ENCODE measurements around the gene DPYSL5.
A peak's percentile ranks its signal among the peaks of the same experiment; 100 is the strongest.

The DPYSL5 gene

DNA sequence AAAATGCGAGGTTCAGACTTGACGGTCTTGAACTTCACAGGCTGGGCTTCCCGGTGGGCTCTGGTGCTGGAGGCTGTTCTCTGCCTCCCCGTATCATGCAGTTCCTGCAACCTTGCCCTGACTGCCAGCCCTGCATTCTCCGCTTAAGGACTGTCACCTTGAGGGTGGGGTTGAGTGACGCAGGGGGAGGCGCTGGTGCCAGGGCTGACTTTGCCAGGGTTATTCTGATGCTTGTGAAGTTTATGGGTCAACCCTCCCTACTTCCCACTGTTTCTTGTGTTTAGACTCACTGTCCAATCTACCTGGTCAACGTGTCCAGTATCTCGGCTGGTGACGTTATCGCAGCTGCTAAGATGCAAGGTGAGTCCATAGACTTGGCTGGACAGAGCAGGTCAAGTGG, 85.0 kb downstream of the DPYSL5 start:
- DNase-seq (ENCODE audit: low spot score) = no peak

DNA sequence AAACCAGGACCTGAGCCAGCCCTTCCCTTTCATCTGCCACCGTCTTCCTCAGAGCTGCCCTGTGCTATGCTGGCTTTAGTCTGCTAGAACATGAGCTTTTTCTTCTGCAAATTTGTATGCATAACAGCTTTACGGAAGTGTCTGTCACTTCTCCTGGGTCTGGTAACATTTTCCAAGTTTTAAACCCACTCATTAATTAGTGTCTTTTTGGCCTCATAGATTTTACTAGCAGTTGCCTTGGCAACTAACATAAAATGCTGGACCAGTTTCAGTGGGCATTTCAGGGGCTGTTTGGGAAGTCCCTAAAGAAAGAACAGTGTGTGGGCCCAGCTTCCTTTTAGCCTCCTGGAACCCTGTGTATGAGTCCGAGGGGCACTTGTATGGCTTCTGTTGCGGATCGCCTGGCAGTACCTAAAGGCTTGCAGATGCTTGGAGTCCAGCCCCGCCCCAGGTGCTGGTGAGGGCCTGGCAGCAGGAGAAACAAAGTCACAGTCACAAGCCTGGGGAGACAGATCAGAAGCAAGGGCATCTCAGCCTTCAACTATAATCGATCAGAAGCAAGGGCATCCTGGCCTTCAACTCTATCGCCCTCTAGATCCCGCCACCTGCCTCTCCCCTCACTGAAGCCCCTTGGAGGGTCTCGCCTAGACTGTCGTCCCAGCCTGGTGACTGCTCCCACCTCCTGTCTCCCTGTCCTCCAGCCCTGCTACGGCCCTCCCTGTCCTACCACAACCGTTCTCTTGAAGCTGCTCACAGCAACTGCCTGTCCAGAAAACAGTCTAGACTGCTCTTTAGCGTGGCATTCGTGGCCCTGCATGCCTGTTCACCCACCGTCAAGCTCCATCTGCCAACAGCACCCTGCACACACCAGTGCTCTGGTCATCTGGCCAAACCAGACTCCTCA, 85.8 kb downstream of the DPYSL5 start:
- DNase-seq (ENCODE audit: low spot score) = peak; percentile 58

DNA sequence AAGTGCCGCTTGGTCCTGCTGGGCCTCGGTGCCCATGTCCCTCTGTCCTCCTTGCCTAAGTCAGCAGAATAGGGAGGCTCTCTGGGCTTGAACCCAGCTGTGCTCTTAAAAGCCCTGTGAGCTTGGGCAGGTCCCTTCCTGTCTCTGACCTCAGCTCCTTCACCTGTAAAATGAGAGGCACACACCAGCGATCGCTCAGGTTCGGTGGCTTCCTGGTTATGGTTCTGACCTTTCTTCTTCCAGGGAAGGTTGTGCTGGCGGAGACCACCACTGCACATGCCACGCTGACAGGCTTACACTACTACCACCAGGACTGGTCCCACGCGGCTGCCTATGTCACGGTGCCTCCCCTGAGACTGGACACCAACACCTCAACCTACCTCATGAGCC, 86.4 kb downstream of the DPYSL5 start:
- no peak for DNase-seq (ENCODE audit: low spot score)

DNA sequence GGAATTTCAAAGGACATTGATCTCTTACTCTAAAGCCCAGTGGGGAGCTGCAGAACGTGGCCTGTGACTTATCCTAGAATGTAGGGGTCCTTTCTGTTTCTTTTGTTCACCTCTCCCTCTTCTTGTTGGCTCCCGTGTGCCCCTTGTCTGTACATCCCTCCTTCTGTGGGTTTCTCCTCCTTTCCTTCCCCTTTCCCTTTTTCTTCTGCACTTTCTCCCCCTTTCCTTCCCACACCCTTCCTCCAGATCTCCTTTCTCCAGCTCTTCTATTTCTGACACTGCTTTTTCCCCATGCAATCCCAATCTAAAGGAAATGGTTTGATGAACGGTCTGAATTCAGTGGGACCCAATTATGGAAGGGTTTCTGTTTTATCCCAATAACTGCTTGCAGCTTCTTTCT, 87.1 kb downstream of the DPYSL5 start:
- DNase-seq (ENCODE audit: low spot score) = no peak

DNA sequence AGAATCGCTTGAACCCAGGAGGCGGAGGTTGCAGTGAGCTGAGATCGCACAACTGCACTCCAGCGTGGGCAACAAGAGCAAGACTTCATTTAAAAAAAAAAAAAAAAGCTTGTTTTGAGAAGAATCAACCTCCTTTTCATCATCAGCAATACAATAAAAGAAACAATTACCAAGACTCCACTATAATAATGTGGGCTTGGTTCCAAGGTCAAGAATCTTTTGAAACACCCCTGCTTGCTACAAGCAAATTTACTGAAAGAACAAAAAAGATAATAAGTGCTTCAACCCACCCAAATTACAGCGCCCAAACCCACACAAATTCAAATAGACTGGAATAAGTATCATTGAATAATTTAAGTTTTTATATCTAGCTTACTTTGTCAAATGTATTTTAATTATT, 88.9 kb downstream of the DPYSL5 start:
- DNase-seq (ENCODE audit: low spot score) = no peak

DNA sequence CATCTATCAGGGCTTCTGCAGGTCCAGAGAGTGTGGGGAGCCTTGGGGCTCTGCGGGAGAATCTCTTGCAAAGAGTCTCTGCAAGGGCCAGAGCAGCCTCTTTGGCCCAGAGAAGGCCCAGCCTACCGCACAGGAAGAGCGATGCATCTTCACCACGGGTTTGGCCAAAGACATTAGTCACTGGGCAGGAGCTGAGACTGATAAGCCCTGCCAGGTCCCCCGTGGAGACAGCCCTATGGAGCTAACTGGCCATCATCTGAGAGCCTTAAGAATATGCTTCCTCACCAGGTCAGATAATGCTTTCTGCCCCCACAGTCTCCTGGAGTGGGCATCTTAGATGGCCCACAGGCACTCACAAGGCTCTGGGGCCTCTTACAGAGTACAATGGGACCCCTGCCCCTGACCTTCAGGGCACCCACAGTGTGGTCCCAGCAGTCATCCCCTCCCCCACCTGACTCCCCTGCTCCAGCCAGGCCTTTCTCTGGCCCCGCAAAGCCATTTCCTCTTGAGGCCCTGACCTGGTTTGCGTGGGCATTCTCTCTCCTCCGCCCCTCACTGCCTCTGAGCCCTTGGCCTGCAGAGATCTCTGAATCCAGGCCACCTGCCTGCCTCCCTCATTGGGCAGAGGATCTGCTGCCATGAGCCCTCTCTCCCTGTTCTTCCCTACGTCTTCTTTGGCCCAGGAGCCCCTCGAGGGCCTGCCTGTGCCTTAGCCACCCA, 90.6 kb downstream of the DPYSL5 start:
- DNase-seq (ENCODE audit: low spot score) = no peak

DNA sequence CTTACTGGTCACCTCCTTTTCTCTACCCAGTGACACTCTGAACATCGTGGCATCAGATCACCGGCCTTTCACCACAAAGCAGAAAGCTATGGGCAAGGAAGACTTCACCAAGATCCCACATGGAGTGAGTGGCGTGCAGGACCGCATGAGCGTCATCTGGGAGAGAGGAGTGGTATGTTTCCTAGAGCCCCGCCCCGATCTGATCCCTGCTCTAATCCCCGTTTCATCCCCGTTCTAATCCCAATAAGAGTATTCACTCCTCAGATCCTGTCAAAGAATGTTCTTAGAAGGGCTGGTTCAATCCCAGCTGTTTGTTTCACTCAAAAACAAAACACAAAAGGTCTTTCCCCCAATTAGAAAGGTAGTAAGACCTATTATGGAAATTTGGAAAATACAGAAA, 92.1 kb downstream of the DPYSL5 start:
- no peak for DNase-seq (ENCODE audit: low spot score)

DNA sequence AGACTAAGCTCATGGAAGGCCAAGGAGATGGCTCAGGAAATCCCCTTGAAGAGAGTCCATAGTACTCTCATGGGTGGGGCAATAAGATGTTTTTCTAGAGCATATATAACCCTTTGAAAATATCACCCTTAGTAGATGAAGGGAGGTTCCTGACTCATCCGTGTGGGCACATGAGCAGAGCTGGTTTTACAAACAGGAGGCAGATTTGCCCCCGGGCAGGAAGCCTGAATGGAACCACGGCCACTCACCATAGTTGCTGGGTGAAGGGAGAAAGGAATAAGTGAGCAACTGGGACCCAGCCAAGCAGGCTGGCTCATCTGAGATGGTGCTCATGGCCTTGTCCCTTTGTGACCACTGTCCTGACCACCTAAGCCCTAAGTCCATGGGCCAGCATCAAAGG, 93.6 kb downstream of the DPYSL5 start:
- DNase-seq (ENCODE audit: low spot score) = no peak

DNA sequence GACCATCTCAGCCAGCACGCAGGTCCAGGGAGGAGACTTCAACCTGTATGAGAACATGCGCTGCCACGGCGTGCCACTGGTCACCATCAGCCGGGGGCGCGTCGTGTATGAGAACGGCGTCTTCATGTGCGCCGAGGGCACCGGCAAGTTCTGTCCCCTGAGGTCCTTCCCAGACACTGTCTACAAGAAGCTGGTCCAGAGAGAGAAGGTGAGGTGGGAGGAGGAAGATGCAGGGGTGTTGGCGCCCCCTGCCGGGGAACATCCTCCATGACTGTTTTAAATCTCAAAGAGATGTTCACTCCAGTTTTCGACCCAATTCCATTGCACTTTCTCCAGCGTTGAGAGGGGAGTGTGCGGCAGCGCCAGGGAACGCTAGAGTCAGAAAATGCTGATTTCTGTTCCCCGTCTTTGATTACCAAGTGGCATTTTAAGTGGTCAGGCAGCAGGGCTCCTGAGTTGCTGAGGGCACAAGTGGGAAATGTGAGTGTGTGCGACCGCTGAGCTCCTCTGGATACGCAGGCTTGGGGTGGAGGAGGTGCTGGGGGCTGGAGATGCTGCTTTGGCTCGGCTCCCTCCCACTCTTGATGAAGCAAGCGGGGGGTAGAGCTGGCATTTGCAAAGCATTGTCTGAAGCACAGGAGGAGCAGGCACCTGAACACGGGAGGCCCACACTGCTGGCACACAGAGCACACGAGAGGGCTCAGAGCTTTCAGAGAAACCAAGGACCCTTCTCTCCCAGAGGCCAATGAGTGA, 94.8 kb downstream of the DPYSL5 start:
- DNase-seq (ENCODE audit: low spot score) = peak; percentile 81

DNA sequence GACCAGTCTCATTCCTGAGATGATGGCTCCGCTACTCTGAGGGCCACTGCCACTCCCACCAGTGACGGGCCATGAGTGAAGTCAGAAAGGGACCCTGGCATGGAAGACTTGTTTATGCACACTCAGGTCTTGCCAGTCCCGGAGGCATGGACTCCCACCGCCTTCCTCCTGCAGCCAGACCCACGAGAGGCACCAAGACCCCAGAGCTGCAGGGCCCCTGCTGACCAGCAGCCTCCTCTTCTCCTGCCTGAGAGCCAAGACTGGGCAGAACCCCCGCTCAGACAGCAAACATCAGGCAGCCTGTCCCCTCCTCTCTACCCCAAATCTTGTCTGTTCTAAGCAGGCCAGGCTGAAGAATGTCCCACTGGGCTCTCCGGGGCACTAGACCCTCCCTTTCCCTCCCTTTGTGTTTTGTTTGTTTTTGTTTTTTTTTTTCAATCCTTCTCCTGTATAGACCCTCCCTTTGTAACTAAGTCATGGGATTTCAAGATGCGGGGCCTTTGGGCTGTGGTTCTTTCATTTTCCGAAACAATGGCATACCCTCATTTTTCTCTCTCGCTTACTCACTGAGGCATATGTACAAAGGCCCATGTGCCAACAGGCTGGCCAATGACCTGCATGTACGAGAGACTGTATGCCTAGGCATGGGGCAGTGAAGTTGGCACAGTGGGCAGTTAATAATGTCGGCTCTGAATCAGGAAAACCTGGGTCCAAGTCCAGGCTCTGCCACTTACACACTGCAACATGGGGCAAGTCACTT, 98.2 kb downstream of the DPYSL5 start:
- DNase-seq (ENCODE audit: low spot score) = peak; percentile 58

DNA sequence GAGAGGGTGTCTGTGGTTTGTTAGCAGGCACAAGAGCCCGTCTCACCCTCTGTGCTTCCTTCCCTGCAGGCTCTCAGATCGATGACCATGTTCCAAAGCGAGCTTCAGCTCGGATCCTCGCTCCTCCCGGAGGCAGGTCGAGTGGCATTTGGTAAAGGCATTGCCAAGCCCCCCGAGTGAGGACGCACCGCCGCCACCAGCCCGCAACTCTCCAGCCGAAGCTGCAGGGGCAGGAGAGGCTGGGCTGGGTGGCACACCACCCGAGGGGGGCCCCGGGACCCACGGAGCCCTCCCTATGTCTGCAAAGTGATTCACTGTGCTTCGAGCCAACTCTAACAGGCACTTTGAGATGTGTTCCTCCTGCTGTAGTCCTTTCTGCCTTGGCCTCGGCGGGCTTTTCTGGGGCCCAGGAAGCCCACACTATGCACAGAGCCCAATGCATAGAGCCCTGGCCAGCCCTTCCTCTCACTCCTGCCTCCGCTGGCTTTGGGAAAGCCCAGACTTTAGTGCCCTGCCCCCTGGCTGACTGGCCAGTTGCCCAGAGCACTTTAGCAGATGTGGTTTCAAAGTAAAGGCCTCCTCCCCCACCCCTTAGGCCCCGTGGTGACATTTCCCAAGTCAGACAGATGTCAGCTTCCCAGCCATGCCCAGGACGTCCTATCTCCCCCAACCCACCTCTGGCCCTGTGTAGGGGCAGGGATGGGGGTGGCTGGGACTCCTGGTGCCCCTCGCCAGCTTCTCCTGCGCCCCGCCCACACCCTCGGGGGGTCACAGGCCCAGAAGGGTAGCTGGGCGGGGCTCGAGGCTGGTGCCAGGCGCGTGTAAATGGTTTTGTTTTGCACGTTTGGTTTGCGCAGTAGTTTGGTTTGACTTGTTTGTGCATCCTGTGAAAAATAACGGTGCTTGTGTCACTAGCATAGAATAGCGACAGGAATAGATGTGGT, 99.2 kb downstream of the DPYSL5 start:
- DNase-seq (ENCODE audit: low spot score) = peak; percentile 32

DNA sequence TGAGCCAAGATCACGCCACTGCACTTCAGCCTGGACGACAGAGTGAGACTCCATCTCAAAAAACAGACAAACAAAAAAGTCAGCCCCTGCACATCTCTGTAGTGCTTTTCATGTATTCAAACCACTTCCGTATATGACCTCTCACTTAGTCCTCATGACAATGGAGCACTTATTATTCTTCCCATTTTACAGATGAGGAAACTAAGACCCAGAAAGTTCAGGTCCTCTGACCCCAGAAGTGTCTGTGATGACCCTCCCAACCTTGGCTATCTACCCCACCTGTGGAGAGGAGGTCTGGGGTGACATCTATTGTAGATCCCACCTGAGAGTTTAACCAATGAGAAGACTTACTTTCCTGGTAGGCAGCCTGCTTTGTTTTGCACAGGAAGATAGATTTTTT, 100.9 kb downstream of the DPYSL5 start:
- DNase-seq (ENCODE audit: low spot score) = no peak

DNA sequence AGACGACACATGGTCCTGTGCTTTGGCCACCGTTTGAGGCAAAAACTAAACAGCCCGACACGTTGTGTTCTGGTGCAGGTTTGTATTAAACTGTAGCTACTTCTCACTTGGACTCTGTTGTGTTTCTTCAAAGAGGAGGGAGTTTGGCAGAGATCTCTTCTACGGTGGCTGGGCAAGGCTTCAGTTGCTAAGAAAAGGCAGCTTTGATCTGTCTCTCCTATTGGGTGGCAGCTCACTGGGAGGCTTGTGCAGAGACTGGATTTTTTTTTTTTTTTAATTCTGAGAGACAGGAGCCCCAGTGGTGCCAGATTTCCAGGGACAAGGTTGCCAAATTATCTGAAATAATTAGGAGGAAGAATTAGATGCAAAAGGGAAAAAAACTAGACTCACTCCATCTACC, 102.3 kb downstream of the DPYSL5 start:
- no peak for DNase-seq (ENCODE audit: low spot score)

DNA sequence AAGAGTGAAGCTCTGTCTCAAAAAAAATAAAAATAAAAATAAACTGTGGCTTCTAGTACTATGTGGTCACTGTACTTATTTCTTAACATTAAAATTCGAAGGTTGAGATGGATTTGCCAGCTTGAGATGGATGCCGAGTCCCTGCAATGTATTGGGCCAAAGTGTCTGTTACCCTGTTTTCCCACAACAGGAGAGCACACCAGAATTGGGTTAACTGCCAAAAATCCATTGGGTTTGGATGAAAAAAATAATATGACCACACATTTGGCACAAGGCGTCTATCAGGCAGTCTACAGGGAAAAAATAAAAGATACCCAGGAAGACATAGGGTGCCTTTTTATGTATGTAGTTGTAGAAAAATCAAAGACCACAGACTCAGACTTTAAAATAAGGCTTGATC, 103.3 kb downstream of the DPYSL5 start:
- DNase-seq (ENCODE audit: low spot score) = no peak

DNA sequence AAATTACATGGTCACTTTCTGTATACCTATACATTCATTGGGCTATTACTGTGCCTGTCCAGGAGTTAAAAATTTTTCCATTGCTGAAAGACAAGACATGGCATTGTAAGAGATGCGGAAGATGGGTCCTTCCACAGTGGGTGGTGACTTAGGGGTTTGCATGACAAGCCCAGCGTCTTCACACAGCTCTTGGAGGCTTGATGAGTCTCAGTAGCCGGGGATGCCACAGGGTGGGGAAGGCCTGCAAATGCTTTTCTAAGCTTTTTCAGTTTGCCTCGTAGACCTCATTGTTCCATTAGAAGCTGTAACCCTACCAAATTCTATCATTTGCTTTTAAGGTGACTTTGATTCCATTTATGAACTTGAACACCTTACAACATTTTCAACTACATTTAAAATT, 104.4 kb downstream of the DPYSL5 start:
- no peak for DNase-seq (ENCODE audit: low spot score)

DNA sequence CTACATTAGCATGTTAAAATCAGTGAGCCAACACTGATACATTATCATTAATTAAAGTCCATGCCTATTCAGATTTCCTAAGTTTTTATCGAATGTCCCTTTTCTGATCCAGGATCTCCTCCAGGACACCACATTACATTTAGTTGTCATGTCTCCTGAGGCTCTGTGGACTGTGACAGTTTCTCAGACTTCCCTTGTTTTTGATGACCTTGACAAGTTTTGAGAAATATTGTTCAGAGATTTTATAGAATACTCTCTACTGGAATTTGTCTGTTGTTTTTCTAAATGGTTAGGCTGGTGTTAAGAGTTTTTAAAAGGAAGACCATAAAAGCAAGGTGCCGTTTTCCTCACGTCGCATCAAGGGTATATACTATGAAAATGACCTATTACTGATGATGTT, 106.2 kb downstream of the DPYSL5 start:
- DNase-seq (ENCODE audit: low spot score) = no peak

DNA sequence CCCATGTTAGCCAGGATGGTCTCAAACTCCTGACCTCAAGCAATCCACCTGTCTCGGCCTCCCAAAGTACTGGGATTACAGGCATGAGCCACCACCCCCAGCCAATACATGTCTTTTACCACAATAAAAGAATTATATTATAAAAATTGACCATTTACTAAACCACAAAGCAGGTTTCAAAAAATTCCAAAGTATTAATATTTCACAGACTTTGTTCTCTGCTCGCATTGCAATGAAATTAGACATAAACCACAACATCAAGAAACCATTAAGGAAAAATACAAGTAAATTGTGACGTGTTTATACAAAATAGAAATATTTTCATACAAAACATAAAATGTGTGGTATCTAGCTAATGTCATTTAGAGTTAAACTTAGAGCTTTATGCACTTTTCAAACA, 109.1 kb downstream of the DPYSL5 start:
- DNase-seq (ENCODE audit: low spot score) = no peak

DNA sequence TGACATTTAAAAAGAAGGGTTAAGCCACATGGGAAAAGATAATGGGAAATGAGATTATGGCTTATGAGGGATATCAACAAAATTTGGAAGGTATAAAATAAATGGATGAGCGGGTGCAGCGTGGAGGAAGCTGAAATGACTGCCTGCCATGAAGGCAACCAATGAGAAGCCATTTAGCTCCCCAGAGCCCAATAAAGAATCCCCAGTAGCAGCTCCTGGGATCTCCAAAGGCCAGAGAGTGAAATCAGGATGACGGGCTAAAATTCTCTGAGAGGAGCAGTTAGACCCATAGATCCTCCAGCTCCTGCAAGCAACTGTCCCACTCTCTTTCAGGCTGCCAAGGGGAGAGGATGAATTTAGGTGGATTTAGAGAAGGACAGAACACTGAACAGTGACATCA, 109.6 kb downstream of the DPYSL5 start:
- DNase-seq (ENCODE audit: low spot score) = no peak

DNA sequence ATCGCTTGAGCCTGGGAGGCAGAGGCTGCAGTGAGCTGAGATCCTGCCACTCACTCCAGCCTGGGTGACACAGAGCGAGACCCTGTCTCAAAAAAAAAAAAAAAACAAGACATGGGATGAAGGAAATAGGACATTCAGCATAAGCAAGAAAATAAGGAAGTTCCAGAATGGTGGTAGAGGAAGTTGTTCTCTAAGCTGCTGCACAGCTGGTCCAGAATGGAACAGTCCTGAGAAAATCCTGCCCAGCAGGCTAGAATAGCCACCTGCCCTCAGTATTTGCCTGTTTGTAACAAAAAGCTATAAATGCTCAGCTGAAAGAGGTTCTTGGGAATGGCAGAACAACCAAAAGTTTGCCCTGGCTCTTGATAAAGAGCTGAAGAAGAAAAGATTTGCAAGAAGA, 111.4 kb downstream of the DPYSL5 start:
- DNase-seq (ENCODE audit: low spot score) = no peak

DNA sequence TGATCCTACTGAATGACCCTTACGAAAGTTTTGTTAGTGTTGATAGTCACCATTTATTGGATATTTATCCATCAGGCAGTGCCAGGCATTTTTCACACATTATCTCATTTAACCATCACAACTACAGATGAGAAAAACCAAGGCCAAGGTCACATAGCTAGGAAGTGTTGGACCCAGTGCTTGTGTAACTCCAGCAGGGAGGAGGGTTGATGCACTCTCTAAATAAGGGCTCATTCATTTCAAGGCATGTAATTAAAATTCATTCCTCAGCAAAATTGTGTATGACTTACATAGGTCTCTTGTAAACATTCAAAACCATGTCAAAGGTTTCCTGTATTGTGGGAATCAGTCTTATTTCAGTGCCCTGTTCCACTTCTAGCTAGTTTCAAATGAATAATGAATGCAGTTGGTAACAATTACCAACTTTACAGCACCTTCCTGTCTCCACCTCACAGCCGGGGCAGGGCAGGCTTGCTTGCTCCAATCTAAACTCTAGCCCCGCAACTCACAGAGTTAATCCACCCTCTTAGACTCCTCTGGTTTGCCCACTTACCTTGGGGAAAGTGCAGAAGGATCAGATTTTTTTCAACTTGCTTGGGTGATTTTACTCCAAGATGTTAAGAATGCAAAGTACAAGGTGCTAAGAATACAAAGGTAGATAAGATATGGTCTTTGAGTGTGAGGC, 116.7 kb downstream of the DPYSL5 start:
- no peak for DNase-seq (ENCODE audit: low spot score)
